Stimulated activated naive B cell treated with anti-CD40 and anti-IgM and Interleukin-4, amounts not matched to agents 10 μg/mL and 1 μg/mL and 100 μg/mL, for 72 hours (primary cell): ENCODE measurements around the gene CD55.

Experiments
- ATAC-seq, 2 donors: fragments of 150-1000 bp; cut with Tn5 transposase; replicated peaks; 2 replicates each; pipeline ENCODE4 v1.10.0; 2021; ENCODE audit warnings: moderate library complexity in 1 of 2
- DNase-seq: peaks from one replicate; pipeline ENCODE4 v3.0.0; 2021
- H3K27ac Mint-ChIP-seq: one replicate; pipeline ENCODE4 v1.8.0; 2022; ENCODE audit warnings: mild to moderate bottlenecking, mixed read lengths
- H3K27me3 Mint-ChIP-seq, 2 donors: one replicate each; pipeline ENCODE4 v1.8.0; 2022; ENCODE audit warnings: mixed read lengths in 2 of 2
- H3K36me3 Mint-ChIP-seq, 2 donors: one replicate each; pipeline ENCODE4 v1.8.0; 2022; ENCODE audit warnings: mixed read lengths in 2 of 2, mild to moderate bottlenecking in 1 of 2
- H3K4me1 Mint-ChIP-seq, 2 donors: one replicate each; pipeline ENCODE4 v1.8.0; 2022; ENCODE audit warnings: mixed read lengths in 2 of 2, mild to moderate bottlenecking in 1 of 2
- H3K4me3 Mint-ChIP-seq, 2 donors: one replicate each; pipeline ENCODE4 v1.8.0; 2022; ENCODE audit warnings: mild to moderate bottlenecking in 2 of 2, mixed read lengths in 2 of 2, moderate library complexity in 1 of 2
- H3K9me3 Mint-ChIP-seq, 2 donors: one replicate each; pipeline ENCODE4 v1.8.0; 2022; ENCODE audit warnings: mixed read lengths in 2 of 2, mild to moderate bottlenecking in 1 of 2

CD55 gene

GRCh38 chr1:207291723-207292122, 29.8 kb upstream of the CD55 start:
- no peak overlapping the region for H3K27ac Mint-ChIP-seq
- no peak for DNase-seq
- ATAC-seq = no peak
- peaks cover 11 to 16% of the 10 kb centered on the region in 2 donors for H3K9me3 Mint-ChIP-seq
- no peak overlapping the region for H3K4me3 Mint-ChIP-seq
- H3K36me3 Mint-ChIP-seq = peaks cover 13 to 18% of the 10 kb centered on the region in 2 donors
- H3K4me1 Mint-ChIP-seq = peaks cover 4 to 6% of the 10 kb centered on the region in 2 donors
- H3K27me3 Mint-ChIP-seq = no peaks in the 10 kb centered on the region

GRCh38 chr1:207298186-207298585, 23.3 kb upstream of the CD55 start:
- peak in 1 of 2 donors; percentile 44 for ATAC-seq
- DNase-seq = no peak
- peaks cover 0 to 7% of the 10 kb centered on the region in 2 donors for H3K36me3 Mint-ChIP-seq
- H3K4me1 Mint-ChIP-seq = peaks cover 17 to 31% of the 10 kb centered on the region in 2 donors
- no peaks in the 10 kb centered on the region for H3K27me3 Mint-ChIP-seq
- H3K27ac Mint-ChIP-seq = no peak overlapping the region
- peaks cover 7 to 8% of the 10 kb centered on the region in 2 donors for H3K9me3 Mint-ChIP-seq
- no peak overlapping the region for H3K4me3 Mint-ChIP-seq

GRCh38 chr1:207298636-207299398, 22.7 kb upstream of the CD55 start:
- H3K36me3 Mint-ChIP-seq = peaks cover 0 to 11% of the 10 kb centered on the region in 2 donors
- peaks cover 7 to 10% of the 10 kb centered on the region in 2 donors for H3K9me3 Mint-ChIP-seq
- ATAC-seq = no peak
- no peak for DNase-seq
- H3K4me1 Mint-ChIP-seq = peaks cover 17 to 35% of the 10 kb centered on the region in 2 donors
- H3K27ac Mint-ChIP-seq = no peak overlapping the region
- H3K27me3 Mint-ChIP-seq = no peaks in the 10 kb centered on the region
- no peak overlapping the region for H3K4me3 Mint-ChIP-seq

GRCh38 chr1:207300970-207301369, 20.5 kb upstream of the CD55 start:
- Mint-ChIP-seq H3K4me3 (no peak overlapping the region), H3K4me1 (peaks cover 17 to 35% of the 10 kb centered on the region in 2 donors), H3K36me3 (peaks cover 0 to 11% of the 10 kb centered on the region in 2 donors), H3K9me3 (peaks cover 7 to 11% of the 10 kb centered on the region in 2 donors), H3K27me3 (no peaks in the 10 kb centered on the region), H3K27ac (no peak overlapping the region)
- no peak for ATAC-seq
- DNase-seq = no peak

GRCh38 chr1:207302618-207303393, 18.7 kb upstream of the CD55 start:
- Mint-ChIP-seq H3K4me1 (peaks cover 17 to 35% of the 10 kb centered on the region in 2 donors), H3K9me3 (peaks cover 7 to 14% of the 10 kb centered on the region in 2 donors), H3K4me3 (no peak overlapping the region), H3K27me3 (no peaks in the 10 kb centered on the region), H3K27ac (no peak overlapping the region), H3K36me3 (peaks cover 0 to 14% of the 10 kb centered on the region in 2 donors)
- DNase-seq (no peak), ATAC-seq (no peak)

- H3K36me3 Mint-ChIP-seq = peaks cover 0 to 14% of the 10 kb centered on the region in 2 donors
- H3K27ac Mint-ChIP-seq = no peak overlapping the region
- ATAC-seq = no peak
Measured at GRCh38 chr1:207304710-207305488, 16.6 kb upstream of the CD55 start.

GRCh38 chr1:207305489-207305873, 16.0 kb upstream of the CD55 start:
- Mint-ChIP-seq H3K27ac (no peak overlapping the region), H3K27me3 (no peaks in the 10 kb centered on the region), H3K4me1 (peaks cover 22 to 41% of the 10 kb centered on the region in 2 donors), H3K4me3 (no peak overlapping the region), H3K36me3 (peaks cover 0 to 14% of the 10 kb centered on the region in 2 donors), H3K9me3 (peaks cover 7 to 14% of the 10 kb centered on the region in 2 donors)
- DNase-seq = no peak
- no peak for ATAC-seq

More at GRCh38 chr1:207304710-207305488, 16.6 kb upstream of the CD55 start:
- no peak for DNase-seq
- H3K4me3 Mint-ChIP-seq = no peak overlapping the region
- H3K9me3 Mint-ChIP-seq = peaks cover 7 to 14% of the 10 kb centered on the region in 2 donors
- no peaks in the 10 kb centered on the region for H3K27me3 Mint-ChIP-seq
- peaks cover 20 to 38% of the 10 kb centered on the region in 2 donors for H3K4me1 Mint-ChIP-seq

- H3K27ac Mint-ChIP-seq = no peak overlapping the region
- ATAC-seq (no peak), DNase-seq (no peak)
- no peak overlapping the region for H3K4me3 Mint-ChIP-seq
- H3K36me3 Mint-ChIP-seq = peaks cover 0 to 14% of the 10 kb centered on the region in 2 donors
- peaks cover 7 to 14% of the 10 kb centered on the region in 2 donors for H3K9me3 Mint-ChIP-seq
- H3K27me3 Mint-ChIP-seq = no peaks in the 10 kb centered on the region
- H3K4me1 Mint-ChIP-seq = peaks cover 22 to 41% of the 10 kb centered on the region in 2 donors
Measured at GRCh38 chr1:207306023-207306422, 15.5 kb upstream of the CD55 start.

- peaks cover 7 to 14% of the 10 kb centered on the region in 2 donors for H3K9me3 Mint-ChIP-seq
- H3K4me3 Mint-ChIP-seq = no peak overlapping the region
- no peak overlapping the region for H3K27ac Mint-ChIP-seq
- ATAC-seq (no peak), DNase-seq (no peak)
- H3K4me1 Mint-ChIP-seq = peaks cover 22 to 41% of the 10 kb centered on the region in 2 donors
- no peaks in the 10 kb centered on the region for H3K27me3 Mint-ChIP-seq
- H3K36me3 Mint-ChIP-seq = peaks cover 0 to 14% of the 10 kb centered on the region in 2 donors
Measured at GRCh38 chr1:207306603-207307002, 14.9 kb upstream of the CD55 start.

GRCh38 chr1:207308451-207309190, 12.9 kb upstream of the CD55 start:
- no peaks in the 10 kb centered on the region for H3K27me3 Mint-ChIP-seq
- peaks cover 0 to 3% of the 10 kb centered on the region in 2 donors for H3K36me3 Mint-ChIP-seq
- peak overlapping the region; percentile 26 for H3K27ac Mint-ChIP-seq
- DNase-seq (no peak), ATAC-seq (no peak)
- peaks cover 0 to 4% of the 10 kb centered on the region in 2 donors for H3K9me3 Mint-ChIP-seq
- H3K4me3 Mint-ChIP-seq = no peak overlapping the region
- peaks cover 15 to 28% of the 10 kb centered on the region in 2 donors for H3K4me1 Mint-ChIP-seq

- Mint-ChIP-seq H3K4me1 (peaks cover 15 to 32% of the 10 kb centered on the region in 2 donors), H3K4me3 (peak overlapping the region; percentile 79 to 82), H3K9me3 (peaks cover 0 to 2% of the 10 kb centered on the region in 2 donors), H3K27me3 (no peaks in the 10 kb centered on the region), H3K36me3 (peaks cover 0 to 3% of the 10 kb centered on the region in 2 donors), H3K27ac (peak overlapping the region; percentile 93)
- DNase-seq = no peak
- ATAC-seq = peak; percentile 70 to 73
Measured at GRCh38 chr1:207309745-207310273, 11.7 kb upstream of the CD55 start.

GRCh38 chr1:207311888-207312603, 9.4 kb upstream of the CD55 start:
- H3K4me3 Mint-ChIP-seq = no peak overlapping the region
- ATAC-seq (no peak), DNase-seq (no peak)
- no peak overlapping the region for H3K27ac Mint-ChIP-seq
- peaks cover 0 to 2% of the 10 kb centered on the region in 2 donors for H3K9me3 Mint-ChIP-seq
- no peaks in the 10 kb centered on the region for H3K27me3 Mint-ChIP-seq
- H3K4me1 Mint-ChIP-seq = peaks cover 29 to 49% of the 10 kb centered on the region in 2 donors
- H3K36me3 Mint-ChIP-seq = peaks cover 0 to 2% of the 10 kb centered on the region in 2 donors

GRCh38 chr1:207312604-207312920, 8.9 kb upstream of the CD55 start:
- Mint-ChIP-seq H3K36me3 (no peaks in the 10 kb centered on the region), H3K9me3 (no peaks in the 10 kb centered on the region), H3K27ac (no peak overlapping the region), H3K27me3 (no peaks in the 10 kb centered on the region), H3K4me1 (peaks cover 29 to 49% of the 10 kb centered on the region in 2 donors), H3K4me3 (no peak overlapping the region)
- DNase-seq (no peak), ATAC-seq (no peak)
